OCI-LY1 (cell line): ENCODE measurements around the gene SIAE.

Experiments used
- H2AFZ ChIP-seq: fragments of 200-600 bp; sonication (generic), shearing (Covaris generic); 2 replicates; pipeline ENCODE4 v1.6.0; 2014; ENCODE audit warnings: antibody characterized with exemption, mild to moderate bottlenecking, low read length
- H3F3A ChIP-seq: fragments of 200-600 bp; sonication (generic), shearing (Covaris generic); 2 replicates; pipeline ENCODE4 v1.6.0; 2014; ENCODE audit warnings: mild to moderate bottlenecking, antibody characterized with exemption, low read length, moderate library complexity; ENCODE audit not compliant: insufficient read depth
- H3K27ac ChIP-seq: fragments of 200-600 bp; sonication (generic); 2 replicates; pipeline ENCODE4 v1.5.1; 2014; ENCODE audit warnings: low read length, mixed run types, mild to moderate bottlenecking, low read depth; ENCODE audit not compliant: poor library complexity, severe bottlenecking
- H3K27me3 ChIP-seq: fragments of 200-600 bp; sonication (generic); 2 replicates; pipeline ENCODE4 v1.6.0; 2014; ENCODE audit warnings: antibody characterized with exemption, mild to moderate bottlenecking, low read length, moderate library complexity; ENCODE audit not compliant: insufficient read depth
- H3K36me3 ChIP-seq: fragments of 200-600 bp; sonication (generic); 2 replicates; pipeline ENCODE4 v1.6.1; 2014; ENCODE audit warnings: mild to moderate bottlenecking, antibody characterized with exemption, low read length, moderate library complexity, mixed read lengths; ENCODE audit not compliant: insufficient read depth
- H3K4me1 ChIP-seq: fragments of 200-600 bp; sonication (generic); 2 replicates; pipeline ENCODE4 v1.5.1; 2014; ENCODE audit warnings: mild to moderate bottlenecking, low read length, moderate library complexity; ENCODE audit not compliant: insufficient read depth, severe bottlenecking
- H3K4me2 ChIP-seq: fragments of 200-600 bp; sonication (generic), shearing (Covaris generic); 2 replicates; pipeline ENCODE4 v1.6.1; 2014; ENCODE audit warnings: low read length
- H3K4me3 ChIP-seq: fragments of 200-600 bp; sonication (generic); 2 replicates; pipeline ENCODE4 v1.5.1; 2014; ENCODE audit warnings: low read length, low read depth, mild to moderate bottlenecking, mixed read lengths; ENCODE audit not compliant: poor library complexity, severe bottlenecking
- H3K79me2 ChIP-seq: fragments of 200-600 bp; shearing (Covaris generic); 2 replicates; pipeline ENCODE4 v1.6.1; 2016; ENCODE audit warnings: mixed run types, low read length, mixed read lengths; ENCODE audit not compliant: insufficient read depth
- H3K9ac ChIP-seq: fragments of 200-600 bp; sonication (generic), shearing (Covaris generic); 2 replicates; pipeline ENCODE4 v1.6.1; 2014; ENCODE audit warnings: mild to moderate bottlenecking, low read length, mixed read lengths
- H3K9me2 ChIP-seq: fragments of 200-600 bp; sonication (generic), shearing (Covaris generic); 2 replicates; pipeline ENCODE4 v1.6.1; 2014; ENCODE audit warnings: low read depth, mild to moderate bottlenecking, low read length, mixed read lengths
- H3K9me3 ChIP-seq: fragments of 200-600 bp; shearing (Covaris generic); 2 replicates; pipeline ENCODE4 v1.6.1; 2014; ENCODE audit warnings: low read length, mixed read lengths
- H4K20me1 ChIP-seq: fragments of 200-600 bp; sonication (generic), shearing (Covaris generic); 2 replicates; pipeline ENCODE4 v1.6.0; 2016; ENCODE audit warnings: mild to moderate bottlenecking, low read length; ENCODE audit not compliant: insufficient read depth
- EZH2 ChIP-seq: fragments of 200-600 bp; sonication (generic), shearing (Covaris generic); IDR thresholded peaks from 2 replicates; pipeline ENCODE4 v1.8.0; 2017; ENCODE audit warnings: borderline replicate concordance, mixed run types, mild to moderate bottlenecking, antibody characterized with exemption, low read length, moderate library complexity, mixed read lengths
- TF ChIP-seq, protein P1 (sequence below): fragments of 200-600 bp; sonication (generic), shearing (Covaris generic); IDR thresholded peaks from 2 replicates; pipeline ENCODE4 v1.5.1; 2017; ENCODE audit warnings: mild to moderate bottlenecking, antibody characterized with exemption, low read length, moderate library complexity, mixed read lengths

SIAE gene

DNA sequence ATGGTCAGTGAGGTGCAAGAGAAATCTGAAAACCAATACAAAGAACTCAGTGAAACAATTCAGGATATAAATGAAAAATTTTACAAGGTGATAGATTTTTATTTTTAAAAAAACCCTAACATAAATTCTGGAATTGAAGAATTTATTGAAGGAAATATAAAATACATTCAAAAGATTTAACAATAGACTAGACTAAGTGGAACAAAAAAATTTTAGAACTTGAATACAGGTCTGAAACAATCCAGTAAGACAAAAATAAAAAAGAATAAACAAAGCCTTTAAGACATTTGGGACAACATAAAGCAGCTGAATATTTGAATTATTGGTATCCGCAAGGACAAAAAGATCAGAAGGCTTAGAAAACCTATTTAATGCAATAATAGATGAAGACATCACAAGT is 8.9 kb upstream of the SIAE start:
- Histone ChIP-seq H2AFZ (no peak overlapping the region), H3K4me2 (no peak overlapping the region), H3K9me3 (0 out of 2 replicates have a peak, but pooled peaks cover 2% of the 10 kb centered on the region), H3K9ac (no peak overlapping the region), H4K20me1 (no peaks in the 10 kb centered on the region), H3K36me3 (no peaks in the 10 kb centered on the region), H3K27me3 (no peaks in the 10 kb centered on the region), H3K9me2 (no peaks in the 10 kb centered on the region), H3K27ac (no peak overlapping the region), H3K4me3 (no peak overlapping the region), H3K4me1 (no peaks in the 10 kb centered on the region), H3F3A (no peaks in the 10 kb centered on the region), H3K79me2 (no peaks in the 10 kb centered on the region)
- TF ChIP-seq EZH2 = no peak
- TF ChIP-seq, protein P1, sequence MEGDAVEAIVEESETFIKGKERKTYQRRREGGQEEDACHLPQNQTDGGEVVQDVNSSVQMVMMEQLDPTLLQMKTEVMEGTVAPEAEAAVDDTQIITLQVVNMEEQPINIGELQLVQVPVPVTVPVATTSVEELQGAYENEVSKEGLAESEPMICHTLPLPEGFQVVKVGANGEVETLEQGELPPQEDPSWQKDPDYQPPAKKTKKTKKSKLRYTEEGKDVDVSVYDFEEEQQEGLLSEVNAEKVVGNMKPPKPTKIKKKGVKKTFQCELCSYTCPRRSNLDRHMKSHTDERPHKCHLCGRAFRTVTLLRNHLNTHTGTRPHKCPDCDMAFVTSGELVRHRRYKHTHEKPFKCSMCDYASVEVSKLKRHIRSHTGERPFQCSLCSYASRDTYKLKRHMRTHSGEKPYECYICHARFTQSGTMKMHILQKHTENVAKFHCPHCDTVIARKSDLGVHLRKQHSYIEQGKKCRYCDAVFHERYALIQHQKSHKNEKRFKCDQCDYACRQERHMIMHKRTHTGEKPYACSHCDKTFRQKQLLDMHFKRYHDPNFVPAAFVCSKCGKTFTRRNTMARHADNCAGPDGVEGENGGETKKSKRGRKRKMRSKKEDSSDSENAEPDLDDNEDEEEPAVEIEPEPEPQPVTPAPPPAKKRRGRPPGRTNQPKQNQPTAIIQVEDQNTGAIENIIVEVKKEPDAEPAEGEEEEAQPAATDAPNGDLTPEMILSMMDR = no peak

DNA sequence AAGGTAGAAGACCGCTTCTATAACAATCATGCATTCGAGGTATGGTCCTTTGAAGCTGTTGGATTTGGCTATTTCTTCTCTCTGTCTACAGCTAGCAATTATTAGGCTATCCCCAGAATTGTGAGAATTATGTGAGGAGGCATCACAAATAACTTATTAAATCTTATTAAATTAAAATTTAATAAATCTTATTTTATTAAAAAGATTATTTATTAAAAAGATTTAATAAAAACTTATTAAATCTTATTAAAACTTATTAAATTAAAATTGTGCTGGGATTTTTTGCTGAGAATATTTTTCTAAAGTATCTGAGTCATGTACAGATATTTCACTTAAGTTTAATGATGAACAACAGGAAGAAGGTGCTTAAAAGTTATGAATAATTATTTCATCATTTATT is 7.9 kb upstream of the SIAE start:
- Histone ChIP-seq H3K4me3 (no peak overlapping the region), H3K79me2 (no peaks in the 10 kb centered on the region), H4K20me1 (no peaks in the 10 kb centered on the region), H3K9ac (no peak overlapping the region), H3K9me2 (no peaks in the 10 kb centered on the region), H3K27me3 (no peaks in the 10 kb centered on the region), H3K27ac (no peak overlapping the region), H2AFZ (no peak overlapping the region), H3K4me2 (no peak overlapping the region), H3K4me1 (no peaks in the 10 kb centered on the region), H3K36me3 (no peaks in the 10 kb centered on the region), H3F3A (no peaks in the 10 kb centered on the region), H3K9me3 (0 out of 2 replicates have a peak, but pooled peaks cover 2% of the 10 kb centered on the region)
- no peak for TF ChIP-seq EZH2
- TF ChIP-seq, protein P1 = no peak

DNA sequence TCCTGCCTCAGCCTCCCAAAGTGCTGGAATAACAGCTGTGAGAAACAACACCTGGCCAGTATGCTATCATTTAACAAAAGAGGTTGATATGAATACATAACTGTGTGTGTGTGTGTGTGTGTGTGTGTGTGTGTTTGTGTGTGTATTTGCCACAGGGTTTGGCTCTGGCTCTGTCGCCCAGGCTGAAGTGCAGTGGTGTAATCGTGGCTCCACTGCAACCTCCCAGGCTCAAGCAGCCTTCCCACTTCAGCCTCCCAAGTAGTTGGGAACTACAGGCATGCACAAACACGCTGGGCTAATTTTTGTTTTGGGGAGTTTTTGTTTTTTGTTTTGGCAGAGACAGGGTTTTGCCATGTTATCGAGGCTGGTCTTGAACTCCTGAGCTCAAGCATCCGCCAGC is 4.9 kb upstream of the SIAE start:
- no peaks in the 10 kb centered on the region for H3K27me3 ChIP-seq
- H3K9ac ChIP-seq = no peak overlapping the region
- H4K20me1 ChIP-seq = no peaks in the 10 kb centered on the region
- TF ChIP-seq EZH2 = no peak
- TF ChIP-seq, protein P1 = no peak
- no peak overlapping the region for H3K4me2 ChIP-seq
- H3K79me2 ChIP-seq = no peaks in the 10 kb centered on the region
- no peaks in the 10 kb centered on the region for H3F3A ChIP-seq
- 0 out of 2 replicates have a peak, but pooled peaks cover 2% of the 10 kb centered on the region for H3K9me3 ChIP-seq
- H2AFZ ChIP-seq = no peak overlapping the region
- no peak overlapping the region for H3K4me3 ChIP-seq
- H3K9me2 ChIP-seq = no peaks in the 10 kb centered on the region
- no peak overlapping the region for H3K27ac ChIP-seq
- no peaks in the 10 kb centered on the region for H3K36me3 ChIP-seq
- peaks cover 5% of the 10 kb centered on the region for H3K4me1 ChIP-seq
